HepG2 (cell line): ENCODE results near the gene PHF3. TPM values are rescaled to one million over a fixed set of nuclear protein-coding genes. Genes with fewer than 3 reads are reported as not detected.
A peak's percentile ranks its signal among the peaks of the same experiment; 100 is the strongest.

Experiments used
- ARNTL ChIP-seq: sonication (generic); formaldehyde crosslinking; IDR thresholded peaks from 2 replicates; pipeline ENCODE4 v1.4.0; 2020; ENCODE audit warnings: mild to moderate bottlenecking, missing genetic modification reagents
- BRF2 ChIP-seq: sonication (generic); formaldehyde crosslinking; IDR thresholded peaks from 2 replicates; pipeline ENCODE4 v1.8.1; 2022; ENCODE audit warnings: mild to moderate bottlenecking, missing genetic modification reagents
- CBX1 ChIP-seq: IDR thresholded peaks from one replicate; pipeline ENCODE4 v1.6.1; 2016; ENCODE audit warnings: antibody characterized with exemption, low read depth
- DPF2 ChIP-seq: sonication (generic); formaldehyde crosslinking; IDR thresholded peaks from 2 replicates; pipeline ENCODE4 v1.4.0; 2020; ENCODE audit warnings: mild to moderate bottlenecking, low read depth, missing genetic modification reagents, borderline replicate concordance
- ESRRA ChIP-seq: sonication (generic); formaldehyde crosslinking; IDR thresholded peaks from 2 replicates; pipeline ENCODE4 v1.5.1; 2020; ENCODE audit warnings: mild to moderate bottlenecking, low read depth, missing genetic modification reagents
- GATAD1 ChIP-seq: IDR thresholded peaks from 2 replicates; pipeline ENCODE4 v1.6.1; 2016; ENCODE audit warnings: missing genetic modification reagents, missing compliant biosample characterization
- IKZF4 ChIP-seq: sonication (generic); formaldehyde crosslinking; IDR thresholded peaks from 2 replicates; pipeline ENCODE4 v1.5.1; 2020; ENCODE audit warnings: borderline replicate concordance, mild to moderate bottlenecking, low read depth, missing genetic modification reagents; ENCODE audit errors: not compliant biosample characterization
- KLF11 ChIP-seq: IDR thresholded peaks from 2 replicates; pipeline ENCODE4 v1.6.1; 2016; ENCODE audit warnings: missing compliant biosample characterization
- MAF1 ChIP-seq: sonication (generic); formaldehyde crosslinking; IDR thresholded peaks from 2 replicates; pipeline ENCODE4 v1.5.0; 2020; ENCODE audit warnings: missing genetic modification reagents, borderline replicate concordance
- NCOR1 ChIP-seq: fragments of 200-600 bp; sonication (generic); IDR thresholded peaks from 2 replicates; pipeline ENCODE4 v1.7.0; 2017; ENCODE audit warnings: antibody characterized with exemption, low read length, borderline replicate concordance
- NR3C1 ChIP-seq: sonication (generic); formaldehyde crosslinking; IDR thresholded peaks from 2 replicates; pipeline ENCODE4 v1.4.0; 2020; ENCODE audit warnings: missing genetic modification reagents
- RFX1 ChIP-seq: fragments of 450-650 bp; IDR thresholded peaks from 2 replicates; pipeline ENCODE4 v1.6.1; 2017
- SAFB2 ChIP-seq: sonication (generic); formaldehyde crosslinking; IDR thresholded peaks from 2 replicates; pipeline ENCODE4 v1.5.1; 2020; ENCODE audit warnings: missing genetic modification reagents, low read depth, mild to moderate bottlenecking, borderline replicate concordance
- SIN3B ChIP-seq: fragments of 150-350 bp; IDR thresholded peaks from 2 replicates; pipeline ENCODE4 v1.6.1; 2014; ENCODE audit warnings: low read length
- SMAD3 ChIP-seq: sonication (generic); formaldehyde crosslinking; IDR thresholded peaks from 2 replicates; pipeline ENCODE4 v1.4.0; 2020; ENCODE audit warnings: missing genetic modification reagents
- SP5 ChIP-seq: IDR thresholded peaks from 2 replicates; pipeline ENCODE4 v1.6.1; 2016; ENCODE audit warnings: low read depth, borderline replicate concordance
- TCF7 ChIP-seq: sonication (generic); IDR thresholded peaks from 2 replicates; pipeline ENCODE4 v1.6.1; 2016; ENCODE audit warnings: antibody characterized with exemption, low read depth
- TMF1 ChIP-seq: sonication (generic); formaldehyde crosslinking; IDR thresholded peaks from 2 replicates; pipeline ENCODE4 v1.8.1; 2022; ENCODE audit warnings: low read depth, missing genetic modification reagents
- ZBTB14 ChIP-seq: sonication (generic); formaldehyde crosslinking; IDR thresholded peaks from 2 replicates; pipeline ENCODE4 v1.4.0; 2020; ENCODE audit warnings: missing genetic modification reagents
- ZBTB8A ChIP-seq: sonication (generic); formaldehyde crosslinking; IDR thresholded peaks from 2 replicates; pipeline ENCODE4 v1.4.0; 2020; ENCODE audit warnings: mild to moderate bottlenecking, low read depth, missing genetic modification reagents, borderline replicate concordance
- ZEB1 ChIP-seq: IDR thresholded peaks from 2 replicates; pipeline ENCODE4 v1.6.1; 2012; ENCODE audit warnings: mild to moderate bottlenecking, low read depth, inconsistent platforms; ENCODE audit not compliant: insufficient replicate concordance
- ZFP1 ChIP-seq: IDR thresholded peaks from 2 replicates; pipeline ENCODE4 v1.6.1; 2016
- ZNF224 ChIP-seq: sonication (generic); formaldehyde crosslinking; IDR thresholded peaks from 2 replicates; pipeline ENCODE4 v1.5.0; 2020; ENCODE audit warnings: mild to moderate bottlenecking, missing genetic modification reagents
- ZNF263 ChIP-seq: sonication (generic); formaldehyde crosslinking; IDR thresholded peaks from 2 replicates; pipeline ENCODE4 v1.4.0; 2020; ENCODE audit warnings: missing genetic modification reagents
- ZNF513 ChIP-seq: sonication (generic); formaldehyde crosslinking; conservative IDR thresholded peaks from 2 replicates; pipeline ENCODE4 v1.5.0; 2020; ENCODE audit warnings: missing genetic modification reagents
- ZNF772 ChIP-seq: sonication (generic); formaldehyde crosslinking; IDR thresholded peaks from 2 replicates; pipeline ENCODE4 v1.5.0; 2020; ENCODE audit warnings: mild to moderate bottlenecking, missing genetic modification reagents
- ZNF781 ChIP-seq: sonication (generic); formaldehyde crosslinking; IDR thresholded peaks from 2 replicates; pipeline ENCODE4 v1.5.1; 2020; ENCODE audit warnings: borderline replicate concordance, mild to moderate bottlenecking, missing genetic modification reagents; ENCODE audit errors: not compliant biosample characterization
- polyA plus RNA-seq, 8 experiments: library from polyadenylated mRNA; depleted of rRNA in 3 of 8; stranded (reverse) in 7 of 8; unstranded in 1 of 8; fragments of >200 nt; fragmentation: Illumina TruSeq in 4 of 8; extraction: Trizol in 4 of 8; gene quantifications; 2 replicates each; pipeline versions ENCODE4 v1.2.1 to v1.2.3, GENCODE V29; 2011 to 2016; ENCODE audit warnings: low read depth in 4 of 8, missing spikeins in 1 of 8, mixed read lengths in 1 of 8; ENCODE audit not compliant: insufficient read depth in 1 of 8
- total RNA-seq, 5 experiments: library from RNA; depleted of rRNA; stranded (reverse); fragments of >200 nt; fragmentation: Illumina TruSeq; extraction: Trizol; gene quantifications; 2 replicates each; pipeline ENCODE4 v1.2.3, GENCODE V29; 2016; ENCODE audit warnings: low read depth in 1 of 5
- TF ChIP-seq, protein P1 (sequence below): sonication (generic); formaldehyde crosslinking; IDR thresholded peaks from 2 replicates; pipeline ENCODE4 v1.5.0; 2020; ENCODE audit warnings: missing genetic modification reagents
- TF ChIP-seq, protein P2 (sequence below): sonication (generic); formaldehyde crosslinking; IDR thresholded peaks from 2 replicates; pipeline ENCODE4 v1.8.0; 2022; ENCODE audit warnings: missing genetic modification reagents, low read depth, mild to moderate bottlenecking, borderline replicate concordance

Gene PHF3
- total and polyA plus RNA-seq, 2 of the 13 experiments (the other 11 are each of a cell fraction or from before 2014, with no cell fraction given): 19.8 to 70.4 TPM

- no peak for TF ChIP-seq SP5
- no peak for TF ChIP-seq KLF11 (CRISPR knock-in tag)
- no peak for TF ChIP-seq NR3C1 (CRISPR knock-in tag)
- TF ChIP-seq BRF2 (CRISPR knock-in tag): no peak
- no peak for TF ChIP-seq SIN3B
- no peak for TF ChIP-seq ZEB1
- TF ChIP-seq ZNF513 (CRISPR knock-in tag): no peak
- TF ChIP-seq ZFP1 (CRISPR knock-in tag): peak; percentile 48; the same call in 1 of the 2 replicates
- no peak for TF ChIP-seq SMAD3
- TF ChIP-seq ESRRA (CRISPR knock-in tag): peak; percentile 55; the same call in 1 of the 2 replicates
- TF ChIP-seq ZBTB8A (CRISPR knock-in tag): no peak
- TF ChIP-seq MAF1 (CRISPR knock-in tag): no peak
- no peak for TF ChIP-seq ARNTL
- no peak for TF ChIP-seq ZBTB14 (CRISPR knock-in tag)
- no peak for TF ChIP-seq CBX1
- no peak for TF ChIP-seq SAFB2
- TF ChIP-seq ZNF772: no peak
- TF ChIP-seq, protein P1, sequence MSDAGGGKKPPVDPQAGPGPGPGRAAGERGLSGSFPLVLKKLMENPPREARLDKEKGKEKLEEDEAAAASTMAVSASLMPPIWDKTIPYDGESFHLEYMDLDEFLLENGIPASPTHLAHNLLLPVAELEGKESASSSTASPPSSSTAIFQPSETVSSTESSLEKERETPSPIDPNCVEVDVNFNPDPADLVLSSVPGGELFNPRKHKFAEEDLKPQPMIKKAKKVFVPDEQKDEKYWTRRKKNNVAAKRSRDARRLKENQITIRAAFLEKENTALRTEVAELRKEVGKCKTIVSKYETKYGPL (CRISPR knock-in tag): peak; percentile 81; the same call in 1 of the 2 replicates
- no peak for TF ChIP-seq DPF2 (CRISPR knock-in tag)
- TF ChIP-seq ZNF263: no peak
- peak; percentile 62 for TF ChIP-seq TCF7
- TF ChIP-seq TMF1 (CRISPR knock-in tag): no peak
- TF ChIP-seq, protein P2, sequence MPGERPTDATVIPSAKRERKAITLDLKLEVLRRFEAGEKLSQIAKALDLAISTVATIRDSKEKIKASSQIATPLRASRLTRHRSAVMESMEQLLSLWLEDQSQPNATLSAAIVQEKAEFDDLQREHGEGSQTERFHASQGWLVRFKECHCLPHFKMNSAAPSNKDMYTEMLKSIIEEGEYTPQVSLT (CRISPR knock-in tag): no peak
- TF ChIP-seq IKZF4: no peak
- no peak for TF ChIP-seq ZNF224
- peak; percentile 85; the same call in 1 of the 2 replicates for TF ChIP-seq NCOR1
- 0 out of 2 replicates have a peak, but pooled peaks have one; percentile 31 for TF ChIP-seq GATAD1
- no peak for TF ChIP-seq RFX1
- no peak for TF ChIP-seq ZNF781 (CRISPR knock-in tag)
Observed at GRCh38 chr6:63589952-63590411, 45.6 kb upstream of the PHF3 start (continued).
